Liver (tissue), 9 donors: ENCODE results near the gene LGALS16. TPM values are rescaled to one million over a fixed set of nuclear protein-coding genes. Genes with fewer than 3 reads are reported as not detected.

Experiments used
- DNase-seq: peaks from one replicate; pipeline ENCODE4 v3.0.0-alpha.2; 2017; ENCODE audit warnings: low spot score
- H3K27ac ChIP-seq, 2 donors: one replicate each; pipeline ENCODE4 v1.7.0; 2013; ENCODE audit warnings: inconsistent platforms in 2 of 2, low read length in 2 of 2, control low read depth in 1 of 2, low read depth in 1 of 2, mild to moderate bottlenecking in 1 of 2
- H3K27me3 ChIP-seq, 4 donors: one replicate each; pipeline versions ENCODE4 v1.6.1 to v1.7.0; 2013; ENCODE audit warnings: low read length in 3 of 4, inconsistent platforms in 1 of 4, mild to moderate bottlenecking in 1 of 4, moderate library complexity in 1 of 4; ENCODE audit not compliant: control insufficient read depth in 4 of 4, insufficient read depth in 4 of 4
- H3K36me3 ChIP-seq, 4 donors: one replicate each; pipeline versions ENCODE4 v1.6.1 to v1.7.0; 2013; ENCODE audit warnings: low read length in 3 of 4, mild to moderate bottlenecking in 3 of 4, low read depth in 1 of 4, moderate library complexity in 1 of 4; ENCODE audit not compliant: control insufficient read depth in 4 of 4, insufficient read depth in 3 of 4
- H3K4me1 ChIP-seq, 4 donors: one replicate each; pipeline versions ENCODE4 v1.6.1 to v1.7.0; 2013; ENCODE audit warnings: low read length in 3 of 4, mild to moderate bottlenecking in 3 of 4, moderate library complexity in 1 of 4; ENCODE audit not compliant: control insufficient read depth in 4 of 4, insufficient read depth in 4 of 4
- H3K4me3 ChIP-seq, 3 donors: one replicate each; pipeline versions ENCODE4 v1.6.1 to v1.7.0; 2013; ENCODE audit warnings: low read length in 3 of 3, control low read depth in 1 of 3, low read depth in 1 of 3, mild to moderate bottlenecking in 1 of 3
- H3K9ac ChIP-seq, 2 donors: one replicate each; pipeline ENCODE4 v1.7.0; 2013; ENCODE audit warnings: low read length in 2 of 2, mild to moderate bottlenecking in 2 of 2, moderate library complexity in 2 of 2, control low read depth in 1 of 2, low read depth in 1 of 2
- H3K9me3 ChIP-seq, 4 donors: one replicate each; pipeline versions ENCODE4 v1.6.1 to v1.7.0; 2013; ENCODE audit warnings: low read length in 3 of 4; ENCODE audit not compliant: control insufficient read depth in 4 of 4
- EGR1 ChIP-seq, 2 donors: IDR thresholded peaks; 2 replicates each; pipeline ENCODE4 v1.6.1; 2016 to 2018; ENCODE audit warnings: antibody characterized with exemption in 2 of 2, low read depth in 2 of 2
- FOXA1 ChIP-seq: IDR thresholded peaks from 2 replicates; pipeline ENCODE4 v1.6.1; 2016; ENCODE audit warnings: antibody characterized with exemption
- FOXA2 ChIP-seq: IDR thresholded peaks from 2 replicates; pipeline ENCODE4 v1.6.1; 2016; ENCODE audit warnings: antibody characterized with exemption
- GABPA ChIP-seq, 2 donors: IDR thresholded peaks in 1 of 2; conservative IDR thresholded peaks in 1 of 2; 2 replicates each; pipeline ENCODE4 v1.6.1; 2016; ENCODE audit warnings: antibody characterized with exemption in 2 of 2, mild to moderate bottlenecking in 1 of 2, moderate library complexity in 1 of 2
- HNF4A ChIP-seq, 2 donors: conservative IDR thresholded peaks; 2 replicates each; pipeline ENCODE4 v1.6.1; 2016; ENCODE audit warnings: antibody characterized with exemption in 2 of 2, mild to moderate bottlenecking in 2 of 2
- HNF4G ChIP-seq: IDR thresholded peaks from 2 replicates; pipeline ENCODE4 v1.6.1; 2016; ENCODE audit warnings: antibody characterized with exemption
- JUND ChIP-seq, 2 donors: IDR thresholded peaks; 2 replicates each; pipeline ENCODE4 v1.6.1; 2016; ENCODE audit warnings: antibody characterized with exemption in 2 of 2
- RAD21 ChIP-seq, 2 donors: IDR thresholded peaks; 2 replicates each; pipeline ENCODE4 v1.6.1; 2016; ENCODE audit warnings: antibody characterized with exemption in 2 of 2, mild to moderate bottlenecking in 2 of 2
- RXRA ChIP-seq, 2 donors: IDR thresholded peaks; 2 replicates each; pipeline ENCODE4 v1.6.1; 2017 to 2018; ENCODE audit warnings: antibody characterized with exemption in 2 of 2, mild to moderate bottlenecking in 1 of 2
- SP1 ChIP-seq: IDR thresholded peaks from 2 replicates; pipeline ENCODE4 v1.6.1; 2018; ENCODE audit warnings: antibody characterized with exemption, mild to moderate bottlenecking
- WGBS: extraction: QIAGEN DNeasy Blood & Tissue Kit; methylation state at CpG from one replicate; pipeline ENCODE4 v1.1.7; 2013; 5-methylcytosine and 5-hydroxymethylcytosine counted together
- polyA plus RNA-seq, 2 donors: library from polyadenylated mRNA; stranded (reverse) in 1 of 2; unstranded in 1 of 2; fragments of 200-250 nt in 1 of 2; fragments of >200 nt in 1 of 2; fragmentation: Nextera tagmentation in 1 of 2; extraction: Ambion mirVana in 1 of 2; gene quantifications; one replicate each; pipeline versions ENCODE4 v1.2.1 to v1.2.3, GENCODE V29; 2013 to 2015
- total RNA-seq, 2 donors: library from RNA; depleted of rRNA; stranded (reverse); fragments of >200 nt; gene quantifications; one replicate each; pipeline ENCODE4 v1.2.3, GENCODE V29; 2014
- TF ChIP-seq, protein P1 (sequence below): IDR thresholded peaks from 2 replicates; pipeline ENCODE4 v1.6.1; 2016; ENCODE audit warnings: antibody characterized with exemption
- TF ChIP-seq, protein P2 (sequence below): IDR thresholded peaks from 2 replicates; pipeline ENCODE4 v1.6.1; 2016; ENCODE audit warnings: antibody characterized with exemption
- TF ChIP-seq, protein P3 (sequence below): fragments of 150-350 bp; IDR thresholded peaks from 2 replicates; pipeline ENCODE4 v1.5.1; 2017; ENCODE audit warnings: improper control_type of control experiment, low read depth, low read length; ENCODE audit not compliant: missing input control
- TF ChIP-seq, protein P4 (sequence below): IDR thresholded peaks from 2 replicates; pipeline ENCODE4 v1.6.1; 2016; ENCODE audit warnings: antibody characterized with exemption, mild to moderate bottlenecking
- TF ChIP-seq, protein P5 (sequence below): IDR thresholded peaks from 2 replicates; pipeline ENCODE4 v1.6.1; 2016; ENCODE audit warnings: antibody characterized with exemption
- donor health status: healthy.
- donor health status: healthy.
- donor health status: healthy.
- donor health status: healthy.
- donor health status: healthy.

Gene LGALS16
- total and polyA plus RNA-seq, 4 donors = not detected

DNA sequence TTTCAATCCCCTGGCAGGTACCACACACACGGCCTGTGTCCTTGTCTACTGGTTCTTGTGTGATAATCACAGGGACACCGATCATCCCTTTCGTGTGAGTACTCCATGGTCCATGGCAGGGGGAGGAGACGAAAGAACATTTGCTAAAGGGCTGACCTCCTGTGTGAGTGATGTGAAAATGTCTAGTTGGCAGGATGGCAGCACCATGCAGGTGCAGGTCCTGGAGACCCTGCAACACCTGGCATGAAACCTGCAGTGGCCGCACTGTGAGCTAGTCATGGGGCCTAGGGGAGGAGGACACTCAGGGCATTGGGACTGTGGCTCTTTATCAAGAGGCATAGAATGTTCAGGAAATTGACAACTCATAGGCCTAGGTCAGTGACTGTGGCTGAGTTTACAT is 25.7 kb downstream of the LGALS16 start:
- H3K9ac ChIP-seq = no peak overlapping the region
- TF ChIP-seq JUND (IDR thresholded peaks at IDR 0.05) (no peak), FOXA1 (no peak), GABPA (IDR thresholded peaks at IDR 0.05 in 1 of 2, conservative IDR thresholded peaks at IDR 0.05 in 1 of 2) (no peak), EGR1 (IDR thresholded peaks at IDR 0.05; ENCODE audit: low read depth in 2 of 2) (no peak), RXRA (IDR thresholded peaks at IDR 0.05) (no peak), HNF4A (conservative IDR thresholded peaks at IDR 0.05) (no peak), RAD21 (IDR thresholded peaks at IDR 0.05) (no peak), FOXA2 (no peak), HNF4G (no peak)
- TF ChIP-seq, protein P1, sequence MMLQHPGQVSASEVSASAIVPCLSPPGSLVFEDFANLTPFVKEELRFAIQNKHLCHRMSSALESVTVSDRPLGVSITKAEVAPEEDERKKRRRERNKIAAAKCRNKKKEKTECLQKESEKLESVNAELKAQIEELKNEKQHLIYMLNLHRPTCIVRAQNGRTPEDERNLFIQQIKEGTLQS = no peak
- TF ChIP-seq, protein P2, sequence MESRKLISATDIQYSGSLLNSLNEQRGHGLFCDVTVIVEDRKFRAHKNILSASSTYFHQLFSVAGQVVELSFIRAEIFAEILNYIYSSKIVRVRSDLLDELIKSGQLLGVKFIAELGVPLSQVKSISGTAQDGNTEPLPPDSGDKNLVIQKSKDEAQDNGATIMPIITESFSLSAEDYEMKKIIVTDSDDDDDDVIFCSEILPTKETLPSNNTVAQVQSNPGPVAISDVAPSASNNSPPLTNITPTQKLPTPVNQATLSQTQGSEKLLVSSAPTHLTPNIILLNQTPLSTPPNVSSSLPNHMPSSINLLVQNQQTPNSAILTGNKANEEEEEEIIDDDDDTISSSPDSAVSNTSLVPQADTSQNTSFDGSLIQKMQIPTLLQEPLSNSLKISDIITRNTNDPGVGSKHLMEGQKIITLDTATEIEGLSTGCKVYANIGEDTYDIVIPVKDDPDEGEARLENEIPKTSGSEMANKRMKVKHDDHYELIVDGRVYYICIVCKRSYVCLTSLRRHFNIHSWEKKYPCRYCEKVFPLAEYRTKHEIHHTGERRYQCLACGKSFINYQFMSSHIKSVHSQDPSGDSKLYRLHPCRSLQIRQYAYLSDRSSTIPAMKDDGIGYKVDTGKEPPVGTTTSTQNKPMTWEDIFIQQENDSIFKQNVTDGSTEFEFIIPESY = no peak
- TF ChIP-seq, protein P3, sequence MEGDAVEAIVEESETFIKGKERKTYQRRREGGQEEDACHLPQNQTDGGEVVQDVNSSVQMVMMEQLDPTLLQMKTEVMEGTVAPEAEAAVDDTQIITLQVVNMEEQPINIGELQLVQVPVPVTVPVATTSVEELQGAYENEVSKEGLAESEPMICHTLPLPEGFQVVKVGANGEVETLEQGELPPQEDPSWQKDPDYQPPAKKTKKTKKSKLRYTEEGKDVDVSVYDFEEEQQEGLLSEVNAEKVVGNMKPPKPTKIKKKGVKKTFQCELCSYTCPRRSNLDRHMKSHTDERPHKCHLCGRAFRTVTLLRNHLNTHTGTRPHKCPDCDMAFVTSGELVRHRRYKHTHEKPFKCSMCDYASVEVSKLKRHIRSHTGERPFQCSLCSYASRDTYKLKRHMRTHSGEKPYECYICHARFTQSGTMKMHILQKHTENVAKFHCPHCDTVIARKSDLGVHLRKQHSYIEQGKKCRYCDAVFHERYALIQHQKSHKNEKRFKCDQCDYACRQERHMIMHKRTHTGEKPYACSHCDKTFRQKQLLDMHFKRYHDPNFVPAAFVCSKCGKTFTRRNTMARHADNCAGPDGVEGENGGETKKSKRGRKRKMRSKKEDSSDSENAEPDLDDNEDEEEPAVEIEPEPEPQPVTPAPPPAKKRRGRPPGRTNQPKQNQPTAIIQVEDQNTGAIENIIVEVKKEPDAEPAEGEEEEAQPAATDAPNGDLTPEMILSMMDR = no peak
- TF ChIP-seq, protein P4, sequence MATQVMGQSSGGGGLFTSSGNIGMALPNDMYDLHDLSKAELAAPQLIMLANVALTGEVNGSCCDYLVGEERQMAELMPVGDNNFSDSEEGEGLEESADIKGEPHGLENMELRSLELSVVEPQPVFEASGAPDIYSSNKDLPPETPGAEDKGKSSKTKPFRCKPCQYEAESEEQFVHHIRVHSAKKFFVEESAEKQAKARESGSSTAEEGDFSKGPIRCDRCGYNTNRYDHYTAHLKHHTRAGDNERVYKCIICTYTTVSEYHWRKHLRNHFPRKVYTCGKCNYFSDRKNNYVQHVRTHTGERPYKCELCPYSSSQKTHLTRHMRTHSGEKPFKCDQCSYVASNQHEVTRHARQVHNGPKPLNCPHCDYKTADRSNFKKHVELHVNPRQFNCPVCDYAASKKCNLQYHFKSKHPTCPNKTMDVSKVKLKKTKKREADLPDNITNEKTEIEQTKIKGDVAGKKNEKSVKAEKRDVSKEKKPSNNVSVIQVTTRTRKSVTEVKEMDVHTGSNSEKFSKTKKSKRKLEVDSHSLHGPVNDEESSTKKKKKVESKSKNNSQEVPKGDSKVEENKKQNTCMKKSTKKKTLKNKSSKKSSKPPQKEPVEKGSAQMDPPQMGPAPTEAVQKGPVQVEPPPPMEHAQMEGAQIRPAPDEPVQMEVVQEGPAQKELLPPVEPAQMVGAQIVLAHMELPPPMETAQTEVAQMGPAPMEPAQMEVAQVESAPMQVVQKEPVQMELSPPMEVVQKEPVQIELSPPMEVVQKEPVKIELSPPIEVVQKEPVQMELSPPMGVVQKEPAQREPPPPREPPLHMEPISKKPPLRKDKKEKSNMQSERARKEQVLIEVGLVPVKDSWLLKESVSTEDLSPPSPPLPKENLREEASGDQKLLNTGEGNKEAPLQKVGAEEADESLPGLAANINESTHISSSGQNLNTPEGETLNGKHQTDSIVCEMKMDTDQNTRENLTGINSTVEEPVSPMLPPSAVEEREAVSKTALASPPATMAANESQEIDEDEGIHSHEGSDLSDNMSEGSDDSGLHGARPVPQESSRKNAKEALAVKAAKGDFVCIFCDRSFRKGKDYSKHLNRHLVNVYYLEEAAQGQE = no peak
- H3K27ac ChIP-seq = no peak overlapping the region
- no peaks in the 10 kb centered on the region for H3K36me3 ChIP-seq
- H3K27me3 ChIP-seq = peaks cover 0 to 3% (median 0%) of the 10 kb centered on the region in 4 donors
- peaks cover 0 to 8% (median 4%) of the 10 kb centered on the region in 4 donors for H3K4me1 ChIP-seq
- H3K4me3 ChIP-seq = no peak overlapping the region
- no peaks in the 10 kb centered on the region for H3K9me3 ChIP-seq
- DNase-seq = no peak
- WGBS = 92% methylated on average over 5 of the region's 5 CpGs

DNA sequence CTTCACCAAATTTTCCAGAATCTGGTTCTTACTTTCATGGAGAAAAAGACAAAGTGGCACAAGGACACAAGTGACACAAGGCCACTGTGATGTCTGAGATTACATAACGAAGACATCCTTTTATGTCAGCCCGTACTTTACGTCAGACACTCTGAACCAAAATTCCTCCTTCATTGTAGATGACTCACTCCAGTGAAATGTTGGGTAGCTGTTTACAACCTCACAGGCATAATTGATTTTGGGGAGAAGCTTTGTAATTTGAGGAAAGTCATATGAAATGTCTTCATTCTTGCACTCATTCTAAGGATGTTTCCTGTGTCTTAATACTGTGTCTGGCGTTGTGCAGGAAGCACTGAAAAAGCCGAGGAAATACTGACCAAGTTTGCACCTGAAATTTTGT is 28.6 kb downstream of the LGALS16 start:
- H3K4me3 ChIP-seq = no peak overlapping the region
- no peak overlapping the region for H3K27ac ChIP-seq
- WGBS = 83% methylated on average over 5 of the region's 5 CpGs
- H3K27me3 ChIP-seq = peaks cover 0 to 6% (median 0%) of the 10 kb centered on the region in 4 donors
- H3K9ac ChIP-seq = no peak overlapping the region
- H3K4me1 ChIP-seq = no peaks in the 10 kb centered on the region
- no peaks in the 10 kb centered on the region for H3K9me3 ChIP-seq
- no peaks in the 10 kb centered on the region for H3K36me3 ChIP-seq
- TF ChIP-seq, protein P3 = no peak
- TF ChIP-seq, protein P4 = no peak
- TF ChIP-seq SP1 (no peak), FOXA1 (no peak), JUND (IDR thresholded peaks at IDR 0.05) (no peak)
- TF ChIP-seq, protein P5, sequence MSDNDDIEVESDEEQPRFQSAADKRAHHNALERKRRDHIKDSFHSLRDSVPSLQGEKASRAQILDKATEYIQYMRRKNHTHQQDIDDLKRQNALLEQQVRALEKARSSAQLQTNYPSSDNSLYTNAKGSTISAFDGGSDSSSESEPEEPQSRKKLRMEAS = no peak
- no peak for DNase-seq
